NCI-H1105 treated with DMSO at 0.1 percent for 48 hours (cell line): ENCODE measurements around the gene ZNF695.

Source experiments
- DNase-seq: peaks from one replicate; lab custom pipeline; 2025; lab: John Stamatoyannopoulos, UW

ZNF695 gene

GRCh38 chr1:246959944-246960693 is 47.7 kb downstream of the ZNF695 start:
- DNase-seq: no peak

DNA sequence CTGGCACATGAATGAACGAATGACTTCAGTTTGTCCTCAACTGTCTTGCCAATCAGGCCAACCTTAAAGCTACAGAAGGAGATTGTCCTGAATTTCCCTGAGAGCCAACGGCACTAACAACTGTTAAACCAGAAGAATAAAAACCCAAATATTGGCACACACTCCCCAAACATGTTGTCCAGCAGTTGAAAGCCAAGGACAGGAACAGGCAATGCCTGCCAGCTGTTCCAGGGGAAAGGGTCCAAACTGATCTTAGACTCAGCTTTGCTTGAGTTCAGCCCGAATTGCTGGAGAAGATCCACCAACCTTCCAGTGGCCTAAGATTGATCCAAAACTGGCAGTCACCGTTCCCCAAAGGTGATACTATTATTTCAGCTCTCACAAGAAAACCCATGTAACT is 53.7 kb downstream of the ZNF695 start:
- no peak for DNase-seq

GRCh38 chr1:246951413-246951812 is 56.4 kb downstream of the ZNF695 start:
- no peak for DNase-seq

GRCh38 chr1:246949956-246950355 is 57.9 kb downstream of the ZNF695 start:
- DNase-seq: no peak

DNA sequence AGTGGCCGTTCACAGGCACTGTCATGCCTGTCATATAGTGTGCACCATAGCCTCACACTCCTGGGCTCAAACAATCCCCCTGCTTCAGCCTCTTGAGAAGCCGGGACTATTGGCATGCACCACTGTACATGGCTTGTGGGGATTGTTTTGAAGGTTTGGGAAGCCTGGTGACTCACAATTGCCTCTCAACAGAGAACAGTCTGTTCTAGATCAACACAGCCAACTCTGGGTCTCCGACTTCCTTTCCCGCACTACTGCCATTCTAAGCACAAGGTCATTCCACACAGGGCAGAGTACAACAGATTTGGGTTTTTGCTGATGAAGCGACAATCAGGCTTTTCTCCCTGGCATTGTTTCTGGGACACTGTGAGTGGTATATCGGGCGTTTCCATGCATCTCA is 60.6 kb downstream of the ZNF695 start:
- DNase-seq: no peak

- DNase-seq: no peak
These were observed 61.5 kb downstream of the ZNF695 start for GRCh38 chr1:246946366-246946765.
